Measurements from ENCODE around the gene NACC2. TPM values are rescaled to one million over a fixed set of nuclear protein-coding genes. Genes with fewer than 3 reads are reported as not detected.
A peak's percentile ranks its signal among the peaks of the same experiment; 100 is the strongest.

The NACC2 gene
- total RNA-seq, 2 donors from 2014 or later = 8.4 to 13.7 TPM

DNA sequence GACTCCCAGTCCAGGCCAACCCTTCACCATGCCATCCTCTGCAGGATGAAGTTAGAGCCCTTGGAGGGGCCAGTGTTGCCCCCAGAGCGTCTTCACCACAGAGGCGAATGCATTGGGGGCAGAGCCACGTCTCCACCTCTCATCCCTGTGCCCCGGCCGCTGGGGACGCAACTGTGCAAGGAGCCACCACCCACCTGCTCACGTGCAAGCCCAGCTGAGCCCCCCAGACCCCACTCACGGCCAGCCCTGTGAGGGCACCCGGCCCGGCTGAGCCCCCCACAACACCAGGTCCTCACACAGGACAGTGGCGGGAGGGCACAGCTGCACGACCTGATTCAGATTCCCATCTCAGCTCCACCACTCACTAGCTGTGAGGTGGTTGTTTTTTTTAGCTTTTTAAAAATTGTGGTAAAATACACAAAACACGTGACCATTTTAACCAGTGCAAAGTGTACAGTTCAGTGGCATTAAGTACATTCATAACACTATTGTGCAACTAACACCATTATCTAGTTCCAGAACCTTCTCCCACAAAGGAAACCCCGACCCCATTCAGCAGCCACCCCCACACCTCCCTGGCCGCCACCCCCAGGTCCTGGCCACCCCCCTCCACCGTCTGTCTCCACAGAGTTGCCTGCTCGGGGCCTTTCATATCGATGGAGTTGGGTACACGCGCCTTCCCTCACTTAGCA, 100.4 kb downstream of the NACC2 start:
- Mint-ChIP-seq H3K27ac (no peak overlapping the region), H3K4me3 (no peak overlapping the region)
- no peak for ATAC-seq (replicated peaks in 1 of 2)

DNA sequence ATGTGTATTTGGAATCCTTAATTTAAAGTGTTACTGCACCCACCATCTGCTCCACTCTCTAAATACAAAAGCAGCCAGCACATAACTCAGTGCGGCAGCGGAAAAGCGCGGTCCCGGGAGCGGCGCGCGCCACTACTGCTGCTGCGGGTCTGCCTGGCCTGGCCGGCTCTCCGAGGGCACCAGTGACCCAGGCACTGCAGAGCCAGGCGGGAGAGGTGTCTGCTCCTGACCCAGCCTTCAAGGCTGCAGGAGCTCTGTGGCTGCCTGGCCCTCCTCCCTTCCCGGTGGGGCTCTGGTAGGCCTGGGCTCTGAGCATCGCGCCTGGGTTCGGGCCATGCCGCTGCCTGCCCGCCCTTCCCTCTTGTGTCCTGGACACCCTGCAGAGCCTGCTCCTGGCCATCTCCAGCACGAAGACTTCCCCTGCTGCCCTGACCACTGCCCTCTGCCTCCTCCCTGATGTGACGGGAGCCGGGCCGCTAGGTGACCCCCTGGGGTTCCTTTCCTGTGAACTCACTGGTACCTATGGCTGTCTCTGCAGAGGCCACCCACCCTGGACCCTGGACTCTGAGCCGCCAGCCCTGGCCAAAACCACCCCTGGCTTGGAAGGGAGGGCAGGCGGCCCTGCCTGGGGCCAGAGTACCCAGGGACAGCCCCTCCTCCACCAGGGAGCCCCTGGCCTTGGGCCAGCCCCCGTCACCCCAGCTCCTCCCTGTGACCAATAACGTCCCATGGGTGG, 101.2 kb downstream of the NACC2 start:
- ATAC-seq (replicated peaks in 1 of 2) = no peak
- no peaks in the 10 kb centered on the region for H3K36me3 Mint-ChIP-seq (ENCODE audit: insufficient read depth in 2 of 2)

More for the DNA sequence above, 100.4 kb downstream of the NACC2 start:
- no peak for DNase-seq
- H3K36me3 Mint-ChIP-seq (ENCODE audit: insufficient read depth in 2 of 2) = no peaks in the 10 kb centered on the region
- no peaks in the 10 kb centered on the region for H3K9me3 Mint-ChIP-seq
- H3K4me1 Mint-ChIP-seq (ENCODE audit: low read depth) = peaks cover 13% of the 10 kb centered on the region
- H3K27me3 Mint-ChIP-seq (ENCODE audit: low read depth) = no peaks in the 10 kb centered on the region

DNA sequence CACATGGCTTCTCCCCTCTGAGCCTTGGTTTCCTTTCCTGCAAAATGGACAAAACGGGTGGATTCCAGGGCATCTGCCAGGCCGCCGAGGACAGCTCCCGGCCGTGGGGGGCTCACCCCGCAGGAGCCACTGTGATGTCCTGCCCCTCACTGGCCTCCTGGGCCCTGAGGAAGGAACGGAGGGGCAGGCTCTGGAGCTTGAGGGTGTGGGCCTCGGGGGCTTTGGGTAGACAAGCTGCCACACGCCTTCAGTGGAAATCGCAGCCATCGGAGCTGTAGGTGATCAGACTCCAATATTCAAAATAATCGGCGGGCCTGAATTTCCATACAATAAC, 101.7 kb downstream of the NACC2 start:
- no peak for ATAC-seq (replicated peaks in 1 of 2)
- DNase-seq = no peak
- H3K4me3 Mint-ChIP-seq = no peak overlapping the region
- H3K27ac Mint-ChIP-seq = no peak overlapping the region
- no peaks in the 10 kb centered on the region for H3K36me3 Mint-ChIP-seq (ENCODE audit: insufficient read depth in 2 of 2)
- no peaks in the 10 kb centered on the region for H3K9me3 Mint-ChIP-seq
- peaks cover 13% of the 10 kb centered on the region for H3K4me1 Mint-ChIP-seq (ENCODE audit: low read depth)
- H3K27me3 Mint-ChIP-seq (ENCODE audit: low read depth) = no peaks in the 10 kb centered on the region

More for the DNA sequence above, 101.2 kb downstream of the NACC2 start:
- Mint-ChIP-seq H3K27me3 (ENCODE audit: low read depth) (no peaks in the 10 kb centered on the region), H3K4me1 (ENCODE audit: low read depth) (peaks cover 13% of the 10 kb centered on the region), H3K4me3 (peak overlapping the region in 1 of 2 donors; percentile 40), H3K9me3 (no peaks in the 10 kb centered on the region), H3K27ac (no peak overlapping the region)
- no peak for DNase-seq

DNA sequence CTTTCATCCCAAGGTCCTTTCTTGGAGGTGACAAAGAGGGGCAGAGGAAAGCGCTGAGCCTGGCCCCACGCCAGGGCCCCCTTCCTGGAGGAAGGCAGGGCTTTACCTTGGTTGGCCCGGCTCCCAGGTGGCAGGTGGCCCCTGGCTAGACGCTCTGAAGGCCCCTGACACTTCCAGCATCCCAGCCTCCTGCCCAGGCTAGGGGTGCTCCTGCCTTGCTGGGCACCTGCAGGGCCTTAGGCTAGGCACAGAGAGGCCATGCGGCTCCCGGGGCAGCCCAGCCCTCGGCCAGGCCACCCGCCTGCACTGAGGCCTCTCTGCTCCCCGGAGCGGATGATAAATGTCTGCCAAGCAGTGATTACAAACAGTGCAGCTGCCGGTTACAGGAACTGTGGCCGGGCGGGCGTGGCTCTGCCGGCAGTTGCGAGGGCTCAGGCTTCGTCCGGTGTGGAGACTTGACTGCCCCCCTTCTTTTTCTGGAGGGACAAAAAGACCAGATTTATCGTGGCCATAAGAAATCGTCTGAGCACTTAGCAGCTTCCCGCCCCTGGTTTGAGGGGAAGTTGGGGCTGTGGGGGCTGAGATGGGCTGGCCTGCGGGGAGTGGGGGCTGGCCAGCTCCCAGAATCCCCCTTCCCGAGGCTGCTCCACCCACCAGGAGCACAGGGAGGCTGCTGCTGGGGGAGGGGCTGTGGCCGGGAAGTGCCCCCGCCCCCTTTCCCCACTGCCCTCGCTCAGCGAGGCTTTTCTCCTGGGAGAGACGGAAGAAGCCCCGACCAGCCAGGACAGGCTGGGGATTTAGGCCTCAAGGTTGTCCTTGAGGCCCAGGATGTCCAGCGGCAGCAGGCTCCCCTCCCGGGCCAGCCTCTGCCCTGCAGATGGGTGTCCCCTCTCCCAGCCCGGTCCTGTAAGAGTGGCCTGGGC, 102.3 kb downstream of the NACC2 start:
- Mint-ChIP-seq H3K4me1 (ENCODE audit: low read depth) (peaks cover 13% of the 10 kb centered on the region), H3K36me3 (ENCODE audit: insufficient read depth in 2 of 2) (no peaks in the 10 kb centered on the region), H3K27me3 (ENCODE audit: low read depth) (no peaks in the 10 kb centered on the region), H3K4me3 (peak overlapping the region; percentile 46 to 55), H3K9me3 (no peaks in the 10 kb centered on the region), H3K27ac (no peak overlapping the region)
- ATAC-seq (replicated peaks in 1 of 2) (peak; percentile 66 to 77), DNase-seq (peak; percentile 47 to 67)

DNA sequence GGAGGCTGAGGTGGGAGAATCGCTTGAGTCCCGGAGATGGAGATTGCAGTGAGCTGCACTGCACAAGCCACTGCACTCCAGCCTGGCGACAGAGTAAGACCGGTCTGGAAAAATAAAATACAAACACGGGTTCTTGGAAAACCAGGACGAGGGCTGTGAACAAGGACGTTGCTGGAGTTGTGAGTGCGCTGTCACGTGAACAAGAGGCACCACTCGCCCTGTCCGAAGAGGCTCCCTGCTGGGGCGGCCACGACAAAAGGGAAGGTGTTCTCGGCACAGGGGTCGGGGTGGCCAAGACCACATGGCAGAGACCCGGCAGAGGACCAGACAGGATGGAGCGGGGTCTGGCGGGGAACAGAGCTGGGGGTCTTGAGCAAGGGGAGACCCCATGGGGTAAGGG, 103.3 kb downstream of the NACC2 start:
- no peaks in the 10 kb centered on the region for H3K36me3 Mint-ChIP-seq (ENCODE audit: insufficient read depth in 2 of 2)
- DNase-seq = no peak
- H3K9me3 Mint-ChIP-seq = no peaks in the 10 kb centered on the region
- peaks cover 13% of the 10 kb centered on the region for H3K4me1 Mint-ChIP-seq (ENCODE audit: low read depth)
- no peaks in the 10 kb centered on the region for H3K27me3 Mint-ChIP-seq (ENCODE audit: low read depth)
- peak overlapping the region; percentile 36 for H3K4me3 Mint-ChIP-seq
- H3K27ac Mint-ChIP-seq = peak overlapping the region; percentile 70
- no peak for ATAC-seq (replicated peaks in 1 of 2)

DNA sequence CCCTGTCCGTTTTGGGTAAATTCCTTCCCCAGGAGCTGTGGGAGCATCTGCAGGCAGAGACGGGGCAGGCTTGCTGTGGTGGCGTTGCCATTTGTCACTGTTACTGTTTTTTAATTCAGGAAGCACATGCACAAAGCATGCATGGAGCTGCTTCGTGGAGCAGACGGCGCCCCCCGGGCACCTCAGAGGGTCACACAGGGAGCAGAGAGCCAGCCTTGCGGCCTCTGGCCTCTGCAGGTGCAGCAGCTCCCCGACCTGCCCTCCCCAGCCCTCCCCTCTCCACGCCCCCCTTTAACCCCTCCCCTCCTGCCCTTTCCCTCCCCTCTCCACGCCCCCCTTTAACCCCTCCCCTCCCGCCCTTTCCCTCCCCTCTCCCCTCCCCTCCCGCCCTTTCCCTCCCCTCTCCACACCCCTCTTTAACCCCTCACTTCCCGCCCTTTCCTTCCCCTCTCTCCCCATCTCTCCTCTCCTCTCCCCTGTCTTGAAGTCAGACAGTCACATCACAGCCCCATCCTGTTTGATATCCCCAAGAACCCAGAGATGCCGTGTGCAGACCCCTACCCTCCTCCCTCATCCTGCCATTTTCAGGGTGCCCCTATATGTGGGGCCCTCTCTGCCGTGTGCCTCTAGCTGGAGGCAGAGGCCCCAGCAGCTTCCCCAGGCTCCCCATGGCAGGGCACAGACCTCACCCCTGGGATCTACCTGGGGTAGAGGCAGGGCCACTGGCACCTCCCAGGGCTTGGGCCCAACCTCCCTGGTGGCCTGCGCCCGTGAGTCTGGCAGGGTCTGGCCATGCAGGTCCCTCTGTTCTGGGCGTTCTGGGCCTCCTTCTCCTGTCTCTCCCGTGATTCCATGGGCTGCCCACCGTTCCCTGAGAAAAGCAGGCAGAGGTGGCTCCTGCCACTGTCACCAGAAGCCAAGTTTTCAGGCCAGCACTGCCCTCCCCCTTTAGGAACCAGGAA, 104.3 kb downstream of the NACC2 start:
- ATAC-seq (replicated peaks in 1 of 2) (peak; percentile 52 to 69), DNase-seq (peak; percentile 46 to 54)
- H3K36me3 Mint-ChIP-seq (ENCODE audit: insufficient read depth in 2 of 2) = no peaks in the 10 kb centered on the region
- H3K9me3 Mint-ChIP-seq = no peaks in the 10 kb centered on the region
- H3K27ac Mint-ChIP-seq = no peak overlapping the region
- H3K4me3 Mint-ChIP-seq = peak overlapping the region in 1 of 2 donors; percentile 24
- no peaks in the 10 kb centered on the region for H3K27me3 Mint-ChIP-seq (ENCODE audit: low read depth)
- H3K4me1 Mint-ChIP-seq (ENCODE audit: low read depth) = peaks cover 13% of the 10 kb centered on the region

DNA sequence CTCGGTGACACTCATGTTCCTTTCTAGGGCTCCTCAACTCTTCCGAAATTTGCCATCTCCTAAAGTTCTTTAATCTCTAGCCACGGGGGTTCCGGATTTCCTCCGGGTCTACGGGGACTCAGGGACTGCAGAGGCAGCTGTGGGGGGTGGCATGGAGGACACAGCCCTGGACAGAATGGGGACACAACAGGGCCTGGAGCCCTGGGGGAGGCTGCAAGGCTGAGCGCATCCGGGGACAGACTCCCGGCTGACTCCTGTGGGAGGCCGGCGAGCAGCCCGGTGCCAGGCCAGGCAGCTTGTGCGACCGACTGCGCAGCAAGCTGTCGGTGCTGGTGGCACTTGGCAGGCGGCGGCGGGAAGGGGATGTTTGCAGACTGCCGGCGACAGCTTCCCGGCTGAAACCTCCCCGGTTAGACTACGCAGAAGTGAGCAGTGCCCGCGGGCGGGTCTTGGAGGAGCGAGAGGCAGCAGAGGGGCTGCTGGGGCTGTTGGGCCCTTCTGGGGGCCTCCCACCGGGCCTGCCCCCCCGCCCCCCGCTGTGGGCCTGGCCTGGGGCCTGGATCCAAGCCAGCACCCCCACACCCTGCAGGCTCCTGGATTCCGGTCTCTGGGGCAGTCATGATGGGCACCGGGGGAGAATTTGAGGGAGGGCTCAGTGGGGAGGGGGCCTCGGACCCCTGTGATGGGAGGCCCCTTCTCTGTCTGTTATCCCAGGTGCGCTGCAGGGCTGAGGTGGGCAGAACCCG, 105.2 kb downstream of the NACC2 start:
- Mint-ChIP-seq H3K4me3 (peak overlapping the region; percentile 46), H3K27me3 (ENCODE audit: low read depth) (no peaks in the 10 kb centered on the region), H3K36me3 (ENCODE audit: insufficient read depth in 2 of 2) (no peaks in the 10 kb centered on the region), H3K4me1 (ENCODE audit: low read depth) (peaks cover 12% of the 10 kb centered on the region), H3K9me3 (no peaks in the 10 kb centered on the region), H3K27ac (no peak overlapping the region)
- DNase-seq (peak in 1 of 2 donors; percentile 35), ATAC-seq (replicated peaks in 1 of 2) (peak; percentile 4 to 21)

DNA sequence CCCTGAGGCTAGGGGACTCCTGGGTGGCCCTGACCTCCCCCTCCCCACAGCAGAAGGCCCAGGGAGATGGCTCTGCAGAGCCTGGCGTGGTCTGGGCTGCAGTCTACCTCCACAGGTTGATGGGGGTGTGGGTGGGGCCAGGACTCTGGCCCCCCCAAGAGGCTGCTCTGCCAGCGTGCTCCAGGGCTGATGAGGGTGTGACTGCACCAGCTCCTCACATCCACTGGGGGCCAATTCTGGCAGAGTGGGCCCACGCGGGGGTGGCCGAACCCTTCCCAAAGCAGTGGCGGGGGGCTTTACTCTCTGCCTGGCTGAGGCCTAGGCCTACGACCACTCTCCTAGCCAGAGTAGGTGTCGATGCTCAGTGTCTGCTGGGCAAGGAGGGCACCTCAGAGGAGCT, 105.9 kb downstream of the NACC2 start:
- no peak for DNase-seq
- H3K4me3 Mint-ChIP-seq = no peak overlapping the region
- H3K27ac Mint-ChIP-seq = no peak overlapping the region
- H3K4me1 Mint-ChIP-seq (ENCODE audit: low read depth) = peaks cover 8% of the 10 kb centered on the region
- no peak for ATAC-seq (replicated peaks in 1 of 2)
- H3K36me3 Mint-ChIP-seq (ENCODE audit: insufficient read depth in 2 of 2) = no peaks in the 10 kb centered on the region
- no peaks in the 10 kb centered on the region for H3K27me3 Mint-ChIP-seq (ENCODE audit: low read depth)
- no peaks in the 10 kb centered on the region for H3K9me3 Mint-ChIP-seq

DNA sequence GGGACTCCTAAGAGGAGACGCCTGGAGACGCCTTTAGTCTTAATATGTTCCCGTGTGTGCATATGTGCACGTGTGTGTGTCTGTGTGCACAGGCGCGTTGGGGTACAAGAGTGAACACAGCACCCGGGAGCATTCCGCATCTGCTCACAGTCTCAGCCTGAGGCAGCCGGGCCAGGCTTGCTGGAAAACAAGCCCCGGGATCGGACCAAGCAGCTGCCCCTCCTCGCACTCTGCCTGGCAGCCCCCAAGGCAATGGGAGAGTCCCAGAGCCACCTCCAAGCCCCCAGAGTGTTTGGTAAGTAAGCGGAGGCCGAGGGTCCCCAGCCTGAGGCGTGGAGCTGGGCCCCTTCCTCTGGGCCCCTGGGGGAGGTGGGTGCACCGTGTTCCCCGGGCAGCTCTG, 106.6 kb downstream of the NACC2 start:
- ATAC-seq (replicated peaks in 1 of 2) (no peak), DNase-seq (no peak)
- Mint-ChIP-seq H3K27me3 (ENCODE audit: low read depth) (no peaks in the 10 kb centered on the region), H3K4me1 (ENCODE audit: low read depth) (peaks cover 8% of the 10 kb centered on the region), H3K9me3 (no peaks in the 10 kb centered on the region), H3K27ac (no peak overlapping the region), H3K36me3 (ENCODE audit: insufficient read depth in 2 of 2) (no peaks in the 10 kb centered on the region), H3K4me3 (no peak overlapping the region)

DNA sequence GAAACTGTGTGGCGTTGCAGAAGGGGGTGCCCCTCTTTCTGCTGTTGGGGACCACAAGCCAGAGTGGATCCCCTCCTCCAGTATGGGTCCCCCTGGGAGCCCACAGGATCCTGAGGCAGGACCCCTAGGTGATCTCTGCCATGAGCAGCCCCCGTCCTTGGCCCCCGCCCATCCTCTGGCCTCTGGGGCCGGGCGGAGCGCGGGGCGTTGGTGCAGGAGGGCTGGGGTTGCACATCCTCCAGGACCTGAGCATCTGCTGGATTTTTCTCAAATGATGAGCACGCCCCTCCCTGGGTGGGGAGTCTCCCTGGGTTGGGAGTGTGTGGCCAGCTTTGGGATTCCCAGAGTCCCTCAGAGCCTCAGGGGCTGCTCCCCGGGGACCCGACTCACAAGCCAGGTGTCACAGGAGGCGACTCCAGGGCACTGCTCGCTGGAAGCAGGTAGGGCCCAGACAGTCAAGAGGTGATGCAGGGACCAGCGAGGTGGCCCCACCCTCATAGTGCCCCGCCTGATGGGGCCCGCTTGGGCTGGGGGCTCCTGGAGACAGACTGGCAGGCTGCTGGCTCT, 107.2 kb downstream of the NACC2 start:
- H3K27me3 Mint-ChIP-seq (ENCODE audit: low read depth) = no peaks in the 10 kb centered on the region
- H3K4me1 Mint-ChIP-seq (ENCODE audit: low read depth) = peaks cover 8% of the 10 kb centered on the region
- no peaks in the 10 kb centered on the region for H3K36me3 Mint-ChIP-seq (ENCODE audit: insufficient read depth in 2 of 2)
- H3K27ac Mint-ChIP-seq = no peak overlapping the region
- ATAC-seq (replicated peaks in 1 of 2) (no peak), DNase-seq (no peak)
- no peaks in the 10 kb centered on the region for H3K9me3 Mint-ChIP-seq
- H3K4me3 Mint-ChIP-seq = no peak overlapping the region

DNA sequence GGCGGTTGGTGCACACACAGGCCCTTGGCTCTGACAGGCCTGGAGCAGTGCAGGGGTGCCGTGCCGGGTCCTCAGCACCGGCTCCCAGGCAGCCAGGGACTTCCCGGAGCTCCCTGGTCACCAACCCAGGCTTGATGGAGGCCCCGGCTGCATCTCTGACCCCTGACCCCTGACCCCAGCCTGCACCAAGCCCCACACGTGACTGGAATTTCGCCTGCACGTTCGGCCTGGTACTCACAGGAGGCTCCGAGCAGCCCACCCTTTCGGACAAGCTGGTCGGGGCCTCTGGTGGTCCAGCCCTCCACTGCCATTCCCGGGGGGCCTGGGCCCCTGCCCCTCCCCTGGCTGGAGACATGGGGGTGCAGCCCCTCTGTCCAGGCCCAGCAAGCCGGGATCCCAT, 108.5 kb downstream of the NACC2 start:
- H3K27ac Mint-ChIP-seq = no peak overlapping the region
- ATAC-seq (replicated peaks in 1 of 2) = no peak
- no peak for DNase-seq
- H3K4me3 Mint-ChIP-seq = no peak overlapping the region
- no peaks in the 10 kb centered on the region for H3K9me3 Mint-ChIP-seq
- H3K4me1 Mint-ChIP-seq (ENCODE audit: low read depth) = peaks cover 5% of the 10 kb centered on the region
- H3K36me3 Mint-ChIP-seq (ENCODE audit: insufficient read depth in 2 of 2) = no peaks in the 10 kb centered on the region
- no peaks in the 10 kb centered on the region for H3K27me3 Mint-ChIP-seq (ENCODE audit: low read depth)
